Measurements from ENCODE around the gene HEATR3. TPM values are rescaled to one million over a fixed set of nuclear protein-coding genes. Genes with fewer than 3 reads are reported as not detected.
"Not testable (repeated sequence)": the region's sequence is repeated elsewhere in the genome, so short reads cannot be mapped to it uniquely, and the experiment has no call there.

HEATR3 gene
- total and polyA plus RNA-seq, 2 donors (not counting 1 experiment from before 2014, with no cell fraction given), result 15.0 to 23.9 TPM

DNA sequence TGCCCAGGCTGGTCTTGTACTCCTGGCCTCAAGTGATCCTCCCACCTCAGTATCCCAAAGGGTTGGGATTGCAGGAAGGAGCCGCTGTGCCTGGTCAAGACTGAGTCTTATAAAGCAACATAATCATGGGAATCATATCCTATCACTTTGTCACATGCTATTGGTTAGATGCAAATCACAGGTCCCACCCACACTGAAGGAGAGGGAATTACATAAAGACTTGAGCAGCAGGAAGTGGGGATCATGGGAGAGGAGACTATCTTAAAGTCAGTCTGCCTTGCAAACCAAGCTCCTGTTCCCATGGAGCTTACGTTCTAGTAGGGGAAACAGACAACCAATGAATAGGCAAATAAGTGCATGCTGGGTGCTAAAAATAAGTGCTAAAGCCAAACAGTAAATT, 59.0 kb downstream of the HEATR3 start:
- no peak overlapping the region for H3K4me3 ChIP-seq (replicated peaks in 1 of 4; ENCODE audit: control extremely low read depth in 1 of 4, insufficient read depth in 1 of 4, low read depth in 3 of 4, low read length in 4 of 4)
- no peaks in the 10 kb centered on the region for H4K20me1 ChIP-seq (ENCODE audit: control insufficient read depth, extremely low read depth, insufficient read depth, low read length)
- no peak overlapping the region for H3K4me2 ChIP-seq (ENCODE audit: extremely low read depth, insufficient read depth, low read length)
- DNase-seq (ENCODE audit: low read depth in 2 of 2), result no peak
- no peak for TF ChIP-seq CTCF (conservative IDR thresholded peaks at IDR 0.05 in 1 of 2, IDR thresholded peaks at IDR 0.05 in 1 of 2; ENCODE audit: low read depth in 1 of 2, low read length in 2 of 2)
- TF ChIP-seq EZH2 (IDR thresholded peaks at IDR 0.05; ENCODE audit: low read length, missing control alignments), result no peak
- H3K4me1 ChIP-seq (ENCODE audit: control insufficient read depth, extremely low read depth, insufficient read depth, low read length), result no peaks in the 10 kb centered on the region
- H3K27ac ChIP-seq (ENCODE audit: insufficient read depth, low read length), result no peak overlapping the region
- no peak overlapping the region for H3K9ac ChIP-seq (ENCODE audit: insufficient read depth, low read length)
- peaks cover 3% of the 10 kb centered on the region for H3K27me3 ChIP-seq (ENCODE audit: control insufficient read depth, insufficient read depth, low read length)
- no peaks in the 10 kb centered on the region for H3K36me3 ChIP-seq (ENCODE audit: control insufficient read depth, insufficient read depth, low read length)
- H2AFZ ChIP-seq (ENCODE audit: low read length), result no peak overlapping the region
- no peaks in the 10 kb centered on the region for H3K79me2 ChIP-seq (ENCODE audit: control insufficient read depth, insufficient read depth, low read length)
- no peaks in the 10 kb centered on the region for H3K9me3 ChIP-seq (ENCODE audit: control insufficient read depth, insufficient read depth, low read depth, low read length)

DNA sequence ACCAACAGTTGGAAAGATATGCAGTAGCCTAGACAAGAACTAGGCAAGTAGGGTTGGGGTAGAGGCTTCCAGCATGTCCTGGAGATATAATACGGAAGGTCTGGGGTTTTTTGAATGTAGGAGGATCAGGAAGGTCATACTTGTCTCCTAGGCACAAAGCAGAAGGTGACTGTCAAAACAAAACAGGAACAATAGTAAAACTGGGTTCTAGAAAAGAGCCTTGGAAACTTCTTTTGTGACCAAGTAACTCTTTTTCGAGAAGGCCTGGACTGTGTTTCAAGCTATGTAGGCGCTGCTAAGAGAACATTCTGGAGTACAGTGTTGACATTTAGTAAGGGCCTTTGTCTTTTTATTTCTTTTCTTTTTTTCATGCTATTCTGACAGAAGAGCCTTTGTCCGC, 60.4 kb downstream of the HEATR3 start:
- no peak for TF ChIP-seq CTCF (conservative IDR thresholded peaks at IDR 0.05 in 1 of 2, IDR thresholded peaks at IDR 0.05 in 1 of 2; ENCODE audit: low read depth in 1 of 2, low read length in 2 of 2)
- Histone ChIP-seq H3K9ac (ENCODE audit: insufficient read depth, low read length) (no peak overlapping the region), H3K27ac (ENCODE audit: insufficient read depth, low read length) (no peak overlapping the region), H3K4me2 (ENCODE audit: extremely low read depth, insufficient read depth, low read length) (no peak overlapping the region), H3K9me3 (ENCODE audit: control insufficient read depth, insufficient read depth, low read depth, low read length) (no peaks in the 10 kb centered on the region), H3K27me3 (ENCODE audit: control insufficient read depth, insufficient read depth, low read length) (no peaks in the 10 kb centered on the region), H3K79me2 (ENCODE audit: control insufficient read depth, insufficient read depth, low read length) (no peaks in the 10 kb centered on the region), H3K4me3 (replicated peaks in 1 of 4; ENCODE audit: control extremely low read depth in 1 of 4, insufficient read depth in 1 of 4, low read depth in 3 of 4, low read length in 4 of 4) (no peak overlapping the region), H3K4me1 (ENCODE audit: control insufficient read depth, extremely low read depth, insufficient read depth, low read length) (no peaks in the 10 kb centered on the region), H3K36me3 (ENCODE audit: control insufficient read depth, insufficient read depth, low read length) (no peaks in the 10 kb centered on the region), H4K20me1 (ENCODE audit: control insufficient read depth, extremely low read depth, insufficient read depth, low read length) (no peaks in the 10 kb centered on the region), H2AFZ (ENCODE audit: low read length) (no peak overlapping the region)
- no peak for DNase-seq (ENCODE audit: low read depth in 2 of 2)

GRCh38 chr16:50132571-50132970, 66.8 kb downstream of the HEATR3 start:
- not testable (repeated sequence) for H3K27ac ChIP-seq (ENCODE audit: insufficient read depth, low read length); H3K4me3 ChIP-seq (replicated peaks in 1 of 4; ENCODE audit: control extremely low read depth in 1 of 4, insufficient read depth in 1 of 4, low read depth in 3 of 4, low read length in 4 of 4); H3K9ac ChIP-seq (ENCODE audit: insufficient read depth, low read length); H3K4me2 ChIP-seq (ENCODE audit: extremely low read depth, insufficient read depth, low read length); H4K20me1 ChIP-seq (ENCODE audit: control insufficient read depth, extremely low read depth, insufficient read depth, low read length); H2AFZ ChIP-seq (ENCODE audit: low read length); H3K4me1 ChIP-seq (ENCODE audit: control insufficient read depth, extremely low read depth, insufficient read depth, low read length); H3K36me3 ChIP-seq (ENCODE audit: control insufficient read depth, insufficient read depth, low read length); H3K9me3 ChIP-seq (ENCODE audit: control insufficient read depth, insufficient read depth, low read depth, low read length); H3K79me2 ChIP-seq (ENCODE audit: control insufficient read depth, insufficient read depth, low read length); DNase-seq (ENCODE audit: low read depth in 2 of 2); H3K27me3 ChIP-seq (ENCODE audit: control insufficient read depth, insufficient read depth, low read length)

GRCh38 chr16:50133214-50133613, 67.4 kb downstream of the HEATR3 start:
- Histone ChIP-seq H3K4me3 (replicated peaks in 1 of 4; ENCODE audit: control extremely low read depth in 1 of 4, insufficient read depth in 1 of 4, low read depth in 3 of 4, low read length in 4 of 4) (no peak overlapping the region), H3K27ac (ENCODE audit: insufficient read depth, low read length) (no peak overlapping the region), H3K79me2 (ENCODE audit: control insufficient read depth, insufficient read depth, low read length) (no peaks in the 10 kb centered on the region), H3K27me3 (ENCODE audit: control insufficient read depth, insufficient read depth, low read length) (peaks cover 3% of the 10 kb centered on the region), H3K9ac (ENCODE audit: insufficient read depth, low read length) (no peak overlapping the region), H4K20me1 (ENCODE audit: control insufficient read depth, extremely low read depth, insufficient read depth, low read length) (no peaks in the 10 kb centered on the region), H3K4me2 (ENCODE audit: extremely low read depth, insufficient read depth, low read length) (no peak overlapping the region), H2AFZ (ENCODE audit: low read length) (no peak overlapping the region), H3K36me3 (ENCODE audit: control insufficient read depth, insufficient read depth, low read length) (no peaks in the 10 kb centered on the region), H3K4me1 (ENCODE audit: control insufficient read depth, extremely low read depth, insufficient read depth, low read length) (no peaks in the 10 kb centered on the region), H3K9me3 (ENCODE audit: control insufficient read depth, insufficient read depth, low read depth, low read length) (no peaks in the 10 kb centered on the region)
- TF ChIP-seq EZH2 (IDR thresholded peaks at IDR 0.05; ENCODE audit: low read length, missing control alignments), result no peak
- no peak for TF ChIP-seq CTCF (conservative IDR thresholded peaks at IDR 0.05 in 1 of 2, IDR thresholded peaks at IDR 0.05 in 1 of 2; ENCODE audit: low read depth in 1 of 2, low read length in 2 of 2)
- no peak for DNase-seq (ENCODE audit: low read depth in 2 of 2)
